Right atrium auricular region (tissue), 2 donors: ENCODE data around the gene HECA. TPM values are rescaled to one million over a fixed set of nuclear protein-coding genes. Genes with fewer than 3 reads are reported as not detected.

Source experiments
- DNase-seq: peaks from one replicate; pipeline ENCODE4 v3.0.0-alpha.2; 2019; ENCODE audit warnings: low spot score
- H3K27ac ChIP-seq, 2 donors: fragments of 200-600 bp; sonication (generic); 1 replicate in 1 of 2; 2 replicates in 1 of 2; pipeline ENCODE4 v1.5.1; 2016 to 2019
- H3K27me3 ChIP-seq, 2 donors: fragments of 200-600 bp; sonication (generic); one replicate each; pipeline versions ENCODE4 v1.5.1 to v1.6.0; 2017 to 2019
- H3K36me3 ChIP-seq: fragments of 200-600 bp; sonication (generic); one replicate; pipeline ENCODE4 v1.5.1; 2016
- H3K4me1 ChIP-seq, 2 donors: fragments of 200-600 bp; sonication (generic); one replicate each; pipeline versions ENCODE4 v1.5.1 to v1.6.0; 2017 to 2019
- H3K4me3 ChIP-seq, 2 donors: fragments of 200-600 bp; sonication (generic); 1 replicate in 1 of 2; 2 replicates in 1 of 2; pipeline ENCODE4 v1.5.1; 2017 to 2019; ENCODE audit warnings: mild to moderate bottlenecking in 1 of 2, moderate library complexity in 1 of 2
- H3K9me3 ChIP-seq, 2 donors: fragments of 200-600 bp; sonication (generic); one replicate each; pipeline ENCODE4 v1.5.1; 2019
- CTCF ChIP-seq, 2 donors: fragments of 200-600 bp; sonication (generic); IDR thresholded peaks; one replicate each; pipeline ENCODE4 v1.5.1; 2019; ENCODE audit warnings: antibody characterized with exemption in 2 of 2
- total RNA-seq, 2 donors: library from RNA; depleted of rRNA; stranded (reverse); fragments of >200 nt; gene quantifications; one replicate each; pipeline ENCODE4 v1.1.0, GENCODE V29; 2016

HECA gene
- total RNA-seq = 10 to 100 TPM; 43.4 to 51.1 TPM

GRCh38 chr6:139134817-139135577 is at the start of gene HECA:
HECA (plus strand) TSS chr6:139135080; CDS start chr6:139135397, 317 bp downstream.
- peaks cover 0 to 53% of the 10 kb centered on the region in 2 donors for H3K4me1 ChIP-seq
- H3K27me3 ChIP-seq = no peaks in the 10 kb centered on the region
- H3K4me3 ChIP-seq = peak within 1 kb of the TSS; percentile 82 to 91
- DNase-seq = peak; percentile 99
- H3K36me3 ChIP-seq = no peaks in the 10 kb centered on the region
- TF ChIP-seq CTCF (IDR thresholded peaks at IDR 0.05) = no peak
- H3K9me3 ChIP-seq = no peaks in the 10 kb centered on the region
- peak within 1 kb of the TSS; percentile 96 to 97 for H3K27ac ChIP-seq

GRCh38 chr6:139091826-139092225 is 43.1 kb upstream of the HECA start:
- no peak for TF ChIP-seq CTCF (IDR thresholded peaks at IDR 0.05)
- DNase-seq = no peak
- H3K36me3 ChIP-seq = no peaks in the 10 kb centered on the region
- H3K4me3 ChIP-seq = no peak overlapping the region
- no peaks in the 10 kb centered on the region for H3K9me3 ChIP-seq
- H3K27me3 ChIP-seq = no peaks in the 10 kb centered on the region
- no peaks in the 10 kb centered on the region for H3K4me1 ChIP-seq
- H3K27ac ChIP-seq = no peak overlapping the region

- Histone ChIP-seq H3K27ac (no peak overlapping the region), H3K9me3 (no peaks in the 10 kb centered on the region), H3K36me3 (no peaks in the 10 kb centered on the region), H3K4me3 (no peak overlapping the region), H3K4me1 (no peaks in the 10 kb centered on the region), H3K27me3 (no peaks in the 10 kb centered on the region)
- no peak for TF ChIP-seq CTCF (IDR thresholded peaks at IDR 0.05)
- no peak for DNase-seq
These were observed 34.9 kb upstream of the HECA start for GRCh38 chr6:139099984-139100383.

- no peak for TF ChIP-seq CTCF (IDR thresholded peaks at IDR 0.05)
- no peaks in the 10 kb centered on the region for H3K27me3 ChIP-seq
- H3K4me3 ChIP-seq = no peak overlapping the region
- no peaks in the 10 kb centered on the region for H3K9me3 ChIP-seq
- H3K4me1 ChIP-seq = no peaks in the 10 kb centered on the region
- H3K27ac ChIP-seq = no peak overlapping the region
- H3K36me3 ChIP-seq = no peaks in the 10 kb centered on the region
- no peak for DNase-seq
These were observed 27.8 kb upstream of the HECA start for GRCh38 chr6:139107051-139107450.

- H3K36me3 ChIP-seq = no peaks in the 10 kb centered on the region
- TF ChIP-seq CTCF (IDR thresholded peaks at IDR 0.05) = no peak
- H3K4me1 ChIP-seq = no peaks in the 10 kb centered on the region
- H3K9me3 ChIP-seq = no peaks in the 10 kb centered on the region
- no peak for DNase-seq
- no peak overlapping the region for H3K27ac ChIP-seq
- no peaks in the 10 kb centered on the region for H3K27me3 ChIP-seq
- H3K4me3 ChIP-seq = no peak overlapping the region
These were observed 26.5 kb upstream of the HECA start for GRCh38 chr6:139108378-139108777.

- Histone ChIP-seq H3K36me3 (no peaks in the 10 kb centered on the region), H3K27me3 (no peaks in the 10 kb centered on the region), H3K27ac (no peak overlapping the region), H3K9me3 (no peaks in the 10 kb centered on the region), H3K4me1 (no peaks in the 10 kb centered on the region), H3K4me3 (no peak overlapping the region)
- DNase-seq = no peak
- TF ChIP-seq CTCF (IDR thresholded peaks at IDR 0.05) = peak; percentile 26 to 57
These were observed 25.3 kb upstream of the HECA start for GRCh38 chr6:139109558-139109957.
